H9 (cell line): ENCODE data around the gene TSPAN18. TPM values are rescaled to one million over a fixed set of nuclear protein-coding genes. Genes with fewer than 3 reads are reported as not detected.

Source experiments
- DNase-seq: peaks from one replicate; pipeline ENCODE4 v3.0.0-alpha.2; 2017
- H2AFZ ChIP-seq: one replicate; pipeline ENCODE4 v1.6.1; 2013; ENCODE audit warnings: mild to moderate bottlenecking, low read length, control low read depth, moderate library complexity
- H2AK5ac ChIP-seq: 2 replicates; pipeline ENCODE4 v1.6.1; 2013; ENCODE audit warnings: low read length, control low read depth, mixed read lengths; ENCODE audit not compliant: insufficient read length
- H2BK120ac ChIP-seq: one replicate; pipeline ENCODE4 v1.6.1; 2013; ENCODE audit warnings: low read depth, mild to moderate bottlenecking, low read length, control low read depth, inconsistent platforms; ENCODE audit not compliant: poor library complexity, severe bottlenecking
- H2BK12ac ChIP-seq: 2 replicates; pipeline ENCODE4 v1.6.1; 2013; ENCODE audit warnings: low read length, control low read depth, mixed read lengths, low read depth; ENCODE audit not compliant: insufficient read length
- H2BK15ac ChIP-seq: 2 replicates; pipeline ENCODE4 v1.6.1; 2013; ENCODE audit warnings: low read depth, low read length, control low read depth
- H2BK20ac ChIP-seq: one replicate; pipeline ENCODE4 v1.6.1; 2013; ENCODE audit warnings: low read depth, mild to moderate bottlenecking, low read length, control low read depth, inconsistent platforms; ENCODE audit not compliant: poor library complexity, severe bottlenecking
- H2BK5ac ChIP-seq: 2 replicates; pipeline ENCODE4 v1.6.1; 2013; ENCODE audit warnings: low read length, control low read depth, mixed read lengths; ENCODE audit not compliant: insufficient read length
- H3K14ac ChIP-seq: 2 replicates; pipeline ENCODE4 v1.6.1; 2013; ENCODE audit warnings: low read length, control low read depth; ENCODE audit not compliant: insufficient read depth
- H3K18ac ChIP-seq: 2 replicates; pipeline ENCODE4 v1.6.1; 2013; ENCODE audit warnings: low read depth, mild to moderate bottlenecking, mixed read lengths, low read length, control low read depth; ENCODE audit not compliant: insufficient read length
- H3K23ac ChIP-seq: 2 replicates; pipeline ENCODE4 v1.6.1; 2013; ENCODE audit warnings: low read length, control low read depth, mixed read lengths, low read depth; ENCODE audit not compliant: insufficient read length
- H3K23me2 ChIP-seq: 2 replicates; pipeline ENCODE4 v1.6.1; 2013; ENCODE audit warnings: low read depth, mild to moderate bottlenecking, mixed read lengths, low read length, control low read depth; ENCODE audit not compliant: insufficient read length, poor library complexity, severe bottlenecking
- H3K27ac ChIP-seq: 2 replicates; pipeline ENCODE4 v1.5.1; 2013; ENCODE audit warnings: low read length, control low read depth, mixed read lengths, low read depth; ENCODE audit not compliant: insufficient read length
- H3K27me3 ChIP-seq: 2 replicates; pipeline ENCODE4 v1.6.1; 2013; ENCODE audit warnings: low read length, control low read depth, inconsistent platforms; ENCODE audit not compliant: insufficient read depth
- H3K4ac ChIP-seq: 2 replicates; pipeline ENCODE4 v1.6.1; 2013; ENCODE audit warnings: low read depth, mild to moderate bottlenecking, control low read depth, inconsistent platforms, low read length, moderate library complexity
- H3K4me1 ChIP-seq: 2 replicates; pipeline ENCODE4 v1.6.1; 2013; ENCODE audit warnings: low read length, control low read depth, inconsistent platforms; ENCODE audit not compliant: insufficient read depth
- H3K4me2 ChIP-seq: 2 replicates; pipeline ENCODE4 v1.6.1; 2013; ENCODE audit warnings: low read length, control low read depth, mixed read lengths; ENCODE audit not compliant: insufficient read length, insufficient read depth
- H3K56ac ChIP-seq: 2 replicates; pipeline ENCODE4 v1.6.1; 2013; ENCODE audit warnings: low read depth, mild to moderate bottlenecking, mixed read lengths, low read length, control low read depth; ENCODE audit not compliant: insufficient read length
- H3K79me1 ChIP-seq: 2 replicates; pipeline ENCODE4 v1.6.1; 2013; ENCODE audit warnings: low read depth, mild to moderate bottlenecking, moderate library complexity, low read length, control low read depth, inconsistent platforms; ENCODE audit not compliant: insufficient read depth, poor library complexity, severe bottlenecking
- H3K79me2 ChIP-seq: 2 replicates; pipeline ENCODE4 v1.6.1; 2013; ENCODE audit warnings: low read length, control low read depth, inconsistent platforms; ENCODE audit not compliant: insufficient read depth
- H3K9ac ChIP-seq: 2 replicates; pipeline ENCODE4 v1.6.1; 2013; ENCODE audit warnings: low read length, control low read depth, mixed read lengths; ENCODE audit not compliant: insufficient read length; ENCODE audit errors: extremely low read depth
- H3K9me3 ChIP-seq: one replicate; pipeline ENCODE4 v1.6.1; 2013; ENCODE audit warnings: low read depth, low read length, inconsistent platforms; ENCODE audit not compliant: control insufficient read depth
- H3T11ph ChIP-seq: one replicate; pipeline ENCODE4 v1.6.1; 2013; ENCODE audit warnings: mild to moderate bottlenecking, low read length, control low read depth, inconsistent platforms
- H4K20me1 ChIP-seq: one replicate; pipeline ENCODE4 v1.6.1; 2013; ENCODE audit not compliant: control insufficient read depth, insufficient read length, insufficient read depth
- H4K5ac ChIP-seq: 2 replicates; pipeline ENCODE4 v1.6.1; 2013; ENCODE audit warnings: low read depth, mild to moderate bottlenecking, mixed read lengths, low read length, control low read depth; ENCODE audit not compliant: insufficient read length
- H4K8ac ChIP-seq: replicated peaks from 2 replicates; pipeline ENCODE4 v1.6.1; 2013; ENCODE audit warnings: low read length, control low read depth, mixed read lengths, low read depth; ENCODE audit not compliant: insufficient read length
- H4K91ac ChIP-seq: 2 replicates; pipeline ENCODE4 v1.6.1; 2013; ENCODE audit warnings: low read depth, mild to moderate bottlenecking, moderate library complexity, mixed read lengths, low read length, control low read depth; ENCODE audit not compliant: insufficient read length
- H3K27ac Mint-ChIP-seq, 3 experiments: 2 replicates in 2 of 3; 3 replicates in 1 of 3; pipeline ENCODE4 v1.8.0; 2020 to 2021; ENCODE audit warnings: mixed read lengths in 3 of 3, mild to moderate bottlenecking in 1 of 3, moderate library complexity in 1 of 3
- H3K27me3 Mint-ChIP-seq: 2 replicates; pipeline ENCODE4 v1.8.0; 2021; ENCODE audit warnings: low read depth, mild to moderate bottlenecking, moderate library complexity, mixed read lengths
- H3K36me3 Mint-ChIP-seq, 3 experiments: 2 replicates in 2 of 3; 3 replicates in 1 of 3; pipeline ENCODE4 v1.8.0; 2020 to 2021; ENCODE audit warnings: low read depth in 3 of 3, mixed read lengths in 3 of 3; ENCODE audit not compliant: insufficient read depth in 1 of 3
- H3K4me1 Mint-ChIP-seq, 2 experiments: 2 replicates each; pipeline ENCODE4 v1.8.0; 2020; ENCODE audit warnings: mixed read lengths in 2 of 2
- H3K4me3 Mint-ChIP-seq, 2 experiments: 2 replicates in 1 of 2; 3 replicates in 1 of 2; pipeline ENCODE4 v1.8.0; 2020 to 2021; ENCODE audit warnings: mild to moderate bottlenecking in 2 of 2, mixed read lengths in 2 of 2, moderate library complexity in 1 of 2
- H3K9me3 Mint-ChIP-seq, 2 experiments: 2 replicates in 1 of 2; 3 replicates in 1 of 2; pipeline ENCODE4 v1.8.0; 2020; ENCODE audit warnings: mild to moderate bottlenecking in 2 of 2, mixed read lengths in 2 of 2, moderate library complexity in 1 of 2
- WGBS: extraction: QIAGEN DNeasy Blood & Tissue Kit; methylation state at CpG from one replicate; pipeline ENCODE4 v1.1.7; 2013; ENCODE audit warnings: missing lambda C conversion rate, low lambda C conversion rate, mixed read lengths; ENCODE audit not compliant: insufficient read length; ENCODE audit errors: extremely low coverage; 5-methylcytosine and 5-hydroxymethylcytosine counted together
- total RNA-seq: library from RNA; stranded (reverse); gene quantifications from 2 replicates; pipeline ENCODE4 v1.2.1, GENCODE V29; 2021
- TF ChIP-seq, protein P1 (sequence below): fragments of 200-600 bp; sonication (generic); conservative IDR thresholded peaks from 3 replicates; pipeline ENCODE4 v1.8.0; 2021; ENCODE audit warnings: antibody characterized with exemption, mild to moderate bottlenecking

TSPAN18 gene
- total RNA-seq, 1 experiment from 2014 or later: 25.3 TPM

DNA sequence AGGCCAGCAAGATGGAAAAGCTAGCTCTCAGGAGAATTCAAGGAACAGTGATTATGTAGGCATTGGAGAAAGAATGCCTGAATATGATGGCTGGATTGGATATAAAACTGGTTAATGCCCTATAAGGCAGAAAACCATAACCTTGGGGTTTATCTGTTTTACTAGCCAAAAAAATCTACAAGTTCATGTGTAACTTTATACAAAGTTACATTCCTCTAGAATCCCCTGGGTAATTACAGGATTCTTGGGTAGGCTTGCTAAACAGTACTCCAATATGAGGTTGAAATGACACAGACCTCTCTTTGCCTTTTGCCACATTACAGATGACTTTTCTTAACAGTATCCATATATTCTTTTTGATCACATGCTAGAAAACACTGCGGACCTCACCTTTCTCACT lies 26.0 kb downstream of the TSPAN18 start:
- Histone ChIP-seq H2BK5ac (no peak overlapping the region), H3K9me3 (no peaks in the 10 kb centered on the region), H3K79me1 (no peaks in the 10 kb centered on the region), H3K4me2 (no peak overlapping the region), H3T11ph (no peak overlapping the region), H4K20me1 (no peaks in the 10 kb centered on the region), H3K79me2 (no peaks in the 10 kb centered on the region), H2AK5ac (no peak overlapping the region), H3K27ac (no peak overlapping the region), H3K18ac (no peak overlapping the region), H2BK12ac (no peak overlapping the region), H4K5ac (no peak overlapping the region), H4K8ac (no peak overlapping the region), H2AFZ (no peak overlapping the region), H2BK20ac (no peak overlapping the region), H2BK15ac (no peak overlapping the region), H4K91ac (no peak overlapping the region), H3K4me1 (peaks cover 18% of the 10 kb centered on the region; the same call in 1 of the 2 replicates), H3K14ac (no peak overlapping the region), H2BK120ac (no peak overlapping the region), H3K23me2 (no peaks in the 10 kb centered on the region), H3K23ac (no peak overlapping the region), H3K9ac (no peak overlapping the region), H3K4ac (no peak overlapping the region), H3K27me3 (peaks cover 9% of the 10 kb centered on the region; the same call in 1 of the 2 replicates), H3K56ac (no peak overlapping the region)
- H3K4me3 Mint-ChIP-seq: peak overlapping the region in 1 of 2 experiments; percentile 68; a peak in 3 of 5 replicates
- peaks cover 2 to 4% (median 2%) of the 10 kb centered on the region in 3 experiments; a peak in 3 of 7 replicates for H3K36me3 Mint-ChIP-seq
- H3K4me1 Mint-ChIP-seq: peaks cover 61 to 69% of the 10 kb centered on the region in 2 experiments
- no peak for DNase-seq
- no peak overlapping the region for H3K27ac Mint-ChIP-seq
- peaks cover 1 to 5% of the 10 kb centered on the region in 2 experiments; a peak in 3 of 5 replicates for H3K9me3 Mint-ChIP-seq
- TF ChIP-seq, protein P1, sequence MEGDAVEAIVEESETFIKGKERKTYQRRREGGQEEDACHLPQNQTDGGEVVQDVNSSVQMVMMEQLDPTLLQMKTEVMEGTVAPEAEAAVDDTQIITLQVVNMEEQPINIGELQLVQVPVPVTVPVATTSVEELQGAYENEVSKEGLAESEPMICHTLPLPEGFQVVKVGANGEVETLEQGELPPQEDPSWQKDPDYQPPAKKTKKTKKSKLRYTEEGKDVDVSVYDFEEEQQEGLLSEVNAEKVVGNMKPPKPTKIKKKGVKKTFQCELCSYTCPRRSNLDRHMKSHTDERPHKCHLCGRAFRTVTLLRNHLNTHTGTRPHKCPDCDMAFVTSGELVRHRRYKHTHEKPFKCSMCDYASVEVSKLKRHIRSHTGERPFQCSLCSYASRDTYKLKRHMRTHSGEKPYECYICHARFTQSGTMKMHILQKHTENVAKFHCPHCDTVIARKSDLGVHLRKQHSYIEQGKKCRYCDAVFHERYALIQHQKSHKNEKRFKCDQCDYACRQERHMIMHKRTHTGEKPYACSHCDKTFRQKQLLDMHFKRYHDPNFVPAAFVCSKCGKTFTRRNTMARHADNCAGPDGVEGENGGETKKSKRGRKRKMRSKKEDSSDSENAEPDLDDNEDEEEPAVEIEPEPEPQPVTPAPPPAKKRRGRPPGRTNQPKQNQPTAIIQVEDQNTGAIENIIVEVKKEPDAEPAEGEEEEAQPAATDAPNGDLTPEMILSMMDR: no peak
- H3K27me3 Mint-ChIP-seq: peaks cover 53% of the 10 kb centered on the region
- WGBS: no CpG with 5 or more reads among the region's 1 CpG
